NCI-H82 treated with DMSO at 0.1 percent for 48 hours (cell line): ENCODE measurements around the gene DUSP28.
"Not testable (repeated sequence)": the region's sequence is repeated elsewhere in the genome, so short reads cannot be mapped to it uniquely, and the experiment has no call there.

ENCODE experiments used
- DNase-seq: peaks from one replicate; lab custom pipeline; 2025; ENCODE audit not compliant: unreplicated experiment; lab: John Stamatoyannopoulos, UW

The DUSP28 gene, protein sequence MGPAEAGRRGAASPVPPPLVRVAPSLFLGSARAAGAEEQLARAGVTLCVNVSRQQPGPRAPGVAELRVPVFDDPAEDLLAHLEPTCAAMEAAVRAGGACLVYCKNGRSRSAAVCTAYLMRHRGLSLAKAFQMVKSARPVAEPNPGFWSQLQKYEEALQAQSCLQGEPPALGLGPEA

DNA sequence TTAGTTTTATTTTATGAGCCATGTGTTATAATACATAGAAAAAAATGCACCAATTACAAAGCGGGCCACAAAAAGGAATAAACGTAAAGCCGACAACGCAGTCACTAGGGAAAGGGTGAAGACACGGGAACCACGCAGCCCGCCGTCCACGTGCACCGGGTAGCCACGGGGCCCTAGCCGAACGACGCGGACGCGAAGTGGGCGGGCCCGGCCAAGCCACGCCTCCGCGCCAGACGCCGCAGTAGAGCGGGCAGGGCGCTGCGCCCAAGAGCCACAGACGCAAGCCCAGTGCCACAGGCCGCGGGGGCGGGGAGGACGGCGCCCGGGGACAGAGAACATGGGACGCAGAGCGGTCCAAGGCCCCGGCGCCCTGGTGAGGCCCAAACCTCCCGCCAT lies at the start of gene DUSP28:
TSS of gene DUSP28 (plus strand) at position 274 of the 396 bp plus-strand sequence. CDS start 328 bp downstream, outside the sequence.
- DNase-seq: peak; percentile 40

DNA sequence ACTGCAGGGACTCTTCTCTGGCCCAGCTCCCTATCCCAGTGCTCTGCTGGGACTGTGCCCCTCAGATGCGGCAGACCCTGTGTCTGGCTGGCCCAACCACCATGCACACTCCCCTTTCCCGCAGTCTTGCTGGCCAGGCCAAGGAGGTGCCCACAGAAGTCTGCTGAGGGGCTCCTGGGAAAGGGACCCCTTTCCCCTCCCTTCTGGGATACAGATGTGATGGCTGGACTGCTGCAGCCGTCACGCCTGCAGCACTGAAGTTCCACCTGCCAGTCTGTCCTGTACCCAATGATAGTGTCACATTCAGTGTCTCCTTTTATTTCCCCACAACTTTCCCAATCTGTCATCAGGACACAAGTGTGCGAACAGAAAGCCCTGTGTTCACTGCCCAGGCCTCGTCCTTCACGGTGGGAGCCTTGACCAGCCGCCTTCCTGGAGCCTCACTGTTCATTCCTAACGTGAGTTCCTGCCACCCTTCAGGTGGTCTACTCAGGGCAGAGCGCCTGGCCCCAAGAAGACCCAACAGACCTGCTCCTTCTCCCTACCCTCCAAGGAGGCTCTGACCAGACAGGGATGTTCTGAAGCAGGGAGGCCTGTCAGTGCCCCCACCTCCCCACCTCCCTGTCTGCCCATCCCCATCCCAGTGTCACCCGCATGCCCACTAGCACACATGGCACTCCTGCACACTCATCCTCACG lies 49.5 kb upstream of the DUSP28 start:
- DNase-seq: no peak

DNA sequence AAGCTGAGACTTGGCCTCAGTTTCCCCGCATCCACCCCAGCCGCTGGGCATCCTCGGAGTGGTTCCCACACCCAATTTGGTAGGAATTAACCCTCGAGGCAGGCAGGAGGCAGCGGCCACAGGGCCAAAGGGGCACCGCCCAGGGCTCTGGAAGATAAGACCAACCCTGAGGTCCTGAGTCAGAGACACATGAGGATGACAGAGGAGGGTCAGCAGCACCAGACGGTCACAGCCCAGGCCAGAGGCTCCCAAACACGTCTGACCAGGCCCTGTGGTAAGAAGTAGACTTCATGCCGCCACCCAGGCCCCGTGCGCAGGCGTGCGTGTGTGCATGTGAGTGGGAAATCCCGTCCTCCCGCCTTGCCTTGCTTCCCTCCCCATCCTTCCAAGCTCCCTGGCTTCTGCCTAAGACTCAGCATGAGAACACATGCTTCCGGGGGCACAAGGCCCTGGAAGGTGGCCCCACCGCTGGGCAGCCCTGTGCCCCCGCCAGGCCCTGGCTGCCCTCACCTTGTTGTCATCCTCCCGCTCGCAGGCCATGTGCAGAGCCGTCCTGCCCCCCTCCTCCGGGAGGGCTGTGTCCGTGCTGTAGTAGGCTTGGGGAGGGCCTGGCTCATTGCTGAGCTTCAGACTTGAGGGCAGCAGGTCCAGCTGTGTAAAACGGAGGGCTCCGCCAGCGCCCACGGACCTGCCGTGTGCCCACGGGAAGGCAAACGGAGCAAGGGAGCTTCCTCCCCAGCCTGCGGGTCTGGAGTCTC lies 48.6 kb upstream of the DUSP28 start:
- DNase-seq: no peak

DNA sequence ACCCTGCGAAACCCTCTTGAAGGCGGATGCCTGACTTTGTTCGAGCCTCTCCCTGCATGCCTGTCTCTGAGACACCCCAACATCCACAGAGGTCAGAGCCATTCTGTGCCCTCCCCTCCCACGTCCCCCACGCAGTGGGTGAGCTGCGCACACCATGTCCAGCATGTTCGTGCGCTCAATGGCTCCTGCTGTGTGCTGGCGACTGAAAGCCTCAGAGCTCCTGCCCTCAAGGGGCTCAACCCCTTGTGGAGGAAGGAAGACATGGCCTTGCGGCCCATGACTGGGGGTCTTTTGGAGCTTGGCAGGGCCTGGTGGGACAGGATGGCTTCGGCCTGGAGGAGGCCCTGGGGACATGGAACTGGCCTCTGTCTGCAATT lies 48.1 kb upstream of the DUSP28 start:
- DNase-seq: no peak

DNA sequence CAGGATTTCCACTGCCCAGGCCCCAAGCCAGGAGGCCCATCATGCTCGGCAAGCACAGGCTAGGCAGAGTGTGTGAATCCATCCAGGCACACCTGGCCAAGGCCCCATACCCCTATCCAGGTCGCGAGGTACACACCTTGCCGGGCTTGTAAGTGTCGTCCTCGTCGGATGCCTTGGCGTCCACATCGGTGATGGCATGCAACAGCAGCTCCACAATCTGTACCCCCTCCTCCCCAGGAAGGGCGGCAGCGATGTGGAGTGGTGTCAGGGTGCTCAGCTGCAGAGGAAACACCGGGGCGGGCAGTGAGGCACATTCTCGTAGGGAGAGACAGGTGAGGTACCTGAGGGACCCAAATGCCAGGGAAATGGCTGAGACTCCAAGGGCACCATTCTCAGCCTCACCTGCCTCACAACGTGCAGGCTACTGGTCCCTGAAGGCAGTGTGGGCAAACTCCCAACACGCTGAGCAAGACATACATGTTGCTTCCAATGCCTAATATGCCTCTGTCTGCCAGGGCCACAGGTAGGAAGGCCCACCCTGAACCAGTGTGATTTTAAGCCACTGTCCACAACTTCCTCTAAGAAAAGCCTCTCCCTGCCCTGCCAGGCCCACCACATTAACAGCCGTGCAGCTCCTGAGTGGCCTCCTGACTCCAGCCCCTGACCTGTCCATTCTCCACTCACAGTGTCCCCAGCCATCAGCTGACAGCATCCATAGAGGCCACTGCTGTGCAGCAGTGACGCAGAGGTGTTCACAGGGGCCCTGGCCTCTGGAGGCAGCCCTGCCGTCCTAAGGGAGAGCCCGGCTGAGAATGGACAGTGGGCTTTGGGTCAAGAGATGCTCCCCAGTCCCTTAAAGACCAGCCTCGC lies 47.3 kb upstream of the DUSP28 start:
- no peak for DNase-seq

DNA sequence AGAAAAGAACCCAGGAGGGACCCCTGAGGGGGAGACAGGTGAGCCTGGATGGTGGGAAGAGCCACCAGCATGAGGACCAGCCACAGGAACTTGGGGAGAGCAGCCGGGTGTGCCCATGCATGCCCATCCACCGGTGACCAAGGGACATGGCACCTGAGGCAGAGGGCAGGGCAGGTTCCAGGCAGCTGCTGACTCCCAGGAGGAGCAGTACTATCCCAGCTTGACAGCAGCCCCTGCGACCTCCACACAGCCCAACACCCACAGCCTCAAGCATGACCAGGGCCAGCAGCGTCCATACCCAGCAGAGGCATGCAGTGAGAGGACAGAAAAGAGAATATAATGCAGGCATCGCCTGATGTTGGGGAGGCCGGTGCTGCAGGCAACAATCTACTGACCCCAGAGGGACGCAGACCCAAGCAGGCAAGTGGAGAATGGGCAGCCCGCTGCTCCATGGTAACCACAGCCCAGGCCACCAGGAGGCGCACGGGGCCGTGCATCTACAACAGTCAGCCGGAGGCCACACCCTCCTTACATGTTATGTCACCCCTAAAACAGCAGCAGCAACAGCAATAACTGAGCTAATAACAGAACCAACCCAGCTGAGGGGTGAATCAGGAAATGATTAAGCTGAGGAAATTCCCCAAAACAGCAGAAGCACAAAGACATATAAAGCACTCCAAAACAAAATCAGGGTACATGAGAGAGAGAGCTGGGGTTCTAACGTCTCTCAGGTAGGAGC lies 46.4 kb upstream of the DUSP28 start:
- no peak for DNase-seq

DNA sequence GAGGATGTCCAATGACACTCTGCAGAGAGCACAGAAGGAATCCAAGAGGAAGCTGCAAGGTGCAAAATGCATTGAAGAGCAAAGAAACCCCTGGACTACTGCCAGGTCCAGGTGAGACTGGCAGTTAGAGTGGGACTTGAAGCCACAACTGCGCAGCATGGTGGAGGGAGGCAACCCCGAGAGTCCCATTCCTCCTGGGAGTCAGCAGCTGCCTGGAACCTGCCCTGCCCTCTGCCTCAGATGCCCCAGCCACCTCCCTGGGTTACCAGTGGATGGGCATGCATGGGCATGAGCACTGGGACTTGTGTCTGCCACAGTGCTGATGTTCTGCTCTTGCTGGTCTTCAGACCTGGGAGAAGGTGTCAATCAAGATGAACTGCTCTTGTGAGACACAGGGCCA lies 45.5 kb upstream of the DUSP28 start:
- no peak for DNase-seq

DNA sequence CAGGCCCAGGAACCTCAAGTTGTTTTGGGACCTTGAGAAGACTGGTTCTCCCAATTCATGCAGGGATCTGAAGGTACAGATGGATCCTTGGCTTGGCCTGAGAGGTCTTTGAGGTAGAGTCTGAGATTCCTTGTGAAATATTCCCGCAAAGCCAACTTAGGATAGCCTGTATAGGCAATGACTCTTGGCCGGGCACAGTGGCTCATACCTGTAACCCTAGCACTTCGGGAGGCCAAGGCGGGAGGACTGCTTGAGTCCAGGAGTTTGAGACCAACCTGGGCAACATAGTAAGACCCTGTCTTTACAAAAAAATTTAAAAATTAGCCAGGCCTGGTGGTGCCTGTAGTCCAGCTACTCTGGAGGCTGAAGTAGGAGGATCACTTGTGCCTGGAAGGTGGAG lies 42.8 kb upstream of the DUSP28 start:
- DNase-seq: no peak

DNA sequence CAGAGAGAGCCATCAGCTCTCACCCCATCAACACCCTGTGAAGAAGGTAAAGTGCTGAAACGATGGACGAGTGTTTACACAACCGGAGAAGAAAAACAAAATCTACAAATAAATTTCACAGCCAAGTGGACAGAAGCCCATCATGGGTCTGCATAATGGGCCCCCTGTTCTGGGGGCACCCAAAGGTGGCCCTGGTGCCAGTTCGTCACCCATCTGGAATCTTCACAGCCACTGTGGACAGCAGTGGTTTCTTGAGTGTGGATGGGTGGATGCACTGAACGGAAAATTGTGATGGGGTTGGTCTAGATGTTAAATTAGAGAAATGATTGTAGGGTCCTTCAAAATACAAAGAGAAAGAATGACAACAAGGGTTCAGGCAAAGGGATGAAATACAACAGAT lies 41.2 kb upstream of the DUSP28 start:
- DNase-seq: no peak

DNA sequence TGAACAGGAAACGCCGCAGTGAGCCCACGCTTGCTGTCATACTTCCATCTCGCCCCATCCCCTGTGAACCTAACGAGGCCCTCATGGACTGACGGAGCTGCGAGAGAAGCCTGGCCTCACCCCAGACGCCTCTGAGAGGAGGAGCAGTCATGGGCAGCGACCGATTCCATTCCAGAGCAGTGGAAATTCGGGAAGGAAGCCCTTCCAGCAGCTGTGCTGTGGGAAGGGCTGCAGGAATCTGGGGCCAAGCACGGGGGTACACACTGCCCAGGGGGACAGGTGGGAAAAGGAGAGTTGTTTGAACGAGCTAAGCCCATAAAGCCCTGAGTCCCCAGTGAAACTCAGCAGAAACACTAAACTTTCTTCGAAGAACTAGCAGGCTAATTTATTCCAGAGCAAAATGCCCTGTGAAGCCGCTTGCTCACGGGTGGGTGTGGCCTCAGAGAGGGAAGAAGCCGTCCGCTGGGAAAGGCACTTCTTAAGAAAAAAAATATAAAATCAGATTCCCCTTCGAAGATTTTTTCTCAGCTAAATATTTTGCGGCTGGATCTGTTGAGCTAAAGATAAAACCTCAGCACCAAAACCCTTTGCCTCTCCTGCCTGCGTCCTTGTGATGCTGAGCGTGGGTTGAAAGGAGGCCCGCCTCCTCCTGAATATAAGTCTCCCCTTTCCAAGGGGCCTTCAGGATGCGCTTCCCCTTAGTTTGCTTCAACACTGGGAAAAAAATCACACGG lies 40.6 kb upstream of the DUSP28 start:
- DNase-seq: no peak

DNA sequence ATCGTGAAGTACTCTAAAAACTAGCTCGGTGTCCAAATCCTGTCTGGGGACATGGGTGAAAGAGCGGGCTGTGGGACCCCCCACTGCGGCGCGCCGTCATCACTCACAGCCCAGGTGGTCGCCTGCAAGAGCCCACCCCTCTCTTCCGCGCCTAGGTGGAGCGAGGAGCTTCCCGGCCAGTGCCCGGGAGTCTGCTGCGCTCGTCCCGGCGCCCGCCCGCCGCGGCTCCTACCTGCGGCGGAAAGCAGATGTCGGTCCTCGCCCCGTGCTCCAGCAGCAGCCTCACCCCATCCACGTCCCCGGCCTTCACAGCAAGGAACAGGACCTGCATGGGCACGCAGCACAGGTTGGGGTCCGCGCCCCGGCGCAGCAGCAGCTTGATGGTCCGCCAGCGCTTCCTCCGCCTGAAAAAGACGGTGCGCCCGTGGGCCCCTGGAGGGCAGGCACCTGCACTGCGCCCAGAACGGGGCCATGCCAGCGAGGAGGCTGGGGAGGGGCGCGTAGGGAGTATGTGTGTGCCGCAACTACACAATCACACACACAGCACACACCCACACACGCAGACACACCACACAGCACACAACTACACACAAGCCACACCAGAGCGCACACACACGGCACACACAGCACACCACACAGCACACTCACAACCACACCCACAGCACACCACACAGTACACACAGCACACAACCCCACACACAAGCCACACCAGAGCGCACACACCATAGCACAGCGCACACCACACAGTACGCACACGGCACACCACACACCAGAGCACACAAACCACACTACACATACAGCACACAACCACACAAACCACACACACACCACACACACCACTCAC lies 39.8 kb upstream of the DUSP28 start:
- no peak for DNase-seq

DNA sequence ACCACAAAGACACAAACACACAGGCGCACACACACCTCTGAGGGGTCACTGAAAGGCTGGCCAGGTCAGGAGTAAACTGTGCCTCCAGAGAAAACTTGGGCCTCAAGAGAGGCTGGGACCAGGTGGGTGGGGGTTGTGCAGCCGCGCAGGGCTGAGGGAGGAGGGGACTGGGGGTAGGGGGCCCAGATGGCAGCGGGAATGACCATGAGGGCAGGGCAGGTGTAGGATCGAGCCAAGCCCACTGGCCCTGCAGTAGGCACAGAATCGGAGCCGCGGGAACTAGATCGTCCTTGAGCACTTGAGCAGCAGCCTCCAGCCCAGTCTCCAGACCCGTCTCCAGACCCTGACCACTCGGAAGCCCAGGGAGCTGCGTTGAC lies 39.2 kb upstream of the DUSP28 start:
- DNase-seq: no peak

DNA sequence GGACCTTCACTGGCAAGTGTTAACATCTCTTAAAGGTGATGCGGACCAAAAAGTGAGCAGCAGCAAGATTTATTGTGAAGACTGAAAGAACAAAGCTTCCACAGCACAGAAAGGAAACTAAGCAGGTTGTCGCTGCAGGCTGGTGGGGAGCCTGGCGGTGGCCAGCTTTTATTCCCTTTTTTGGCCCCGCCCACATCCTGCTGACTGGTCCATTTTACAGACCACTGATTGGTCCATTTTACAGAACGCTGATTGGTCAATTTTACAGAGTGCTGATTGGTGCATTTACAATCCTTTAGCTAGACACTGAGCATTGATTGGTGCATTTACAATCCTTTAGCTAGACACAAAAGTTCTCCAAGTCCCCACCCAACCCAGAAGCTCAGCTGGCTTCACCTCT lies 38.3 kb upstream of the DUSP28 start:
- not testable (repeated sequence) for DNase-seq

DNA sequence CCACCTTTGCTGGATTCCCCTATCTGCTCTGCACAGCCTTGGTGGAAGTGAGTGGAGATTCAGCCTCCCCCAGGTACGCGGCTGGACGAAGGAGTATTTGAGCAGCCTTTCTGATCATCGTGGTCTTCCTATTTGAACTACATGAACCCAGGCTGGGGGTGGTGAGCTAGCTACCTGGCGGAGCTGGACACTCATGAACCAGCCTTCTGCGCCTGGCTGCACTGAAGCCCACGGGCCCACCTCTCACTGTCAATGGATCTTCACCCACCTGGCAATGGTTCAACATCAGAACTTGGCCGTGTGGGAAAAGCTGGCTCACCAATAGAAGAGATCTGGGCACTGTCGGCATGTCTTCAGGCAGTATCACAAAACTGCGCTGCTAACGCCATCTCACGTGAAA lies 37.8 kb upstream of the DUSP28 start:
- DNase-seq: no peak

DNA sequence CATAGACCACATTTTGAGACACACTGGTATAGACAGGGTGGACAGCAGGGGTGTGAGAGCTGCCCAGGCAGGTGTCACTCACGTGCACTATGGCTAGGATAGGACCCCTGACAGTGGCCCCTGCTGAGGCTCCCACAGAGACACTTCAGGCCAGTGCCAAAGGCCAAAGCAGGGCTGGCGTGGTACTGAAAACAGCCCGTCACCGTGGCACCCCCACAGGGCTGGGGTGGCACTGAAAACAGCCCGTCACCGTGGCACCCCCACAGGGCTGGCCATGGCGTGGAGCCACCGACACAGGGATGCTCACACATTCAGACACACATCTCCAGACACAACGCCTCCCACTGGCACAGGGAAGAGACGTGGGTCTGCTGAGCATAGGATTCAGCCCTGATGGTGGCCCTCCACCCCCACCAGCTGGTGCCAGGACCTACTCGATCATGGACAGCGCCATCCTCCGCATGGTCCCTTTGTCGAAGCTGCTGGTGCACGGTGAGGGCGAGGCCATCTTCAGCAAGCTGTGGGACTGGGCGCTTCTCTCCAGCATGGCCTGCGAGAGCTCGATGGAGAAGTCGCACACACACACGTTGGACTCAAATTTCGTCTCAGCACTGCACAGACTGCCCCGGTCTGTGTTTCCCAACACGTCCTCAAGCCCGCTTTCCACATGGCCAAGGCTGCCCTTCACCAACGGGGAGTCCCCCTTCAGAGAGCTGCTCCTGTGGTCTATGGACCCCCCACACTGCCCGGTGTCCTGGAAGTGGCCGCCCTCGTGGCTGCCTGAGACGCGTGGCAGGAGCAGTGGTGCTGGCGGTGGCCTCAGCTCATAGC lies 36.5 kb upstream of the DUSP28 start:
- DNase-seq: no peak

DNA sequence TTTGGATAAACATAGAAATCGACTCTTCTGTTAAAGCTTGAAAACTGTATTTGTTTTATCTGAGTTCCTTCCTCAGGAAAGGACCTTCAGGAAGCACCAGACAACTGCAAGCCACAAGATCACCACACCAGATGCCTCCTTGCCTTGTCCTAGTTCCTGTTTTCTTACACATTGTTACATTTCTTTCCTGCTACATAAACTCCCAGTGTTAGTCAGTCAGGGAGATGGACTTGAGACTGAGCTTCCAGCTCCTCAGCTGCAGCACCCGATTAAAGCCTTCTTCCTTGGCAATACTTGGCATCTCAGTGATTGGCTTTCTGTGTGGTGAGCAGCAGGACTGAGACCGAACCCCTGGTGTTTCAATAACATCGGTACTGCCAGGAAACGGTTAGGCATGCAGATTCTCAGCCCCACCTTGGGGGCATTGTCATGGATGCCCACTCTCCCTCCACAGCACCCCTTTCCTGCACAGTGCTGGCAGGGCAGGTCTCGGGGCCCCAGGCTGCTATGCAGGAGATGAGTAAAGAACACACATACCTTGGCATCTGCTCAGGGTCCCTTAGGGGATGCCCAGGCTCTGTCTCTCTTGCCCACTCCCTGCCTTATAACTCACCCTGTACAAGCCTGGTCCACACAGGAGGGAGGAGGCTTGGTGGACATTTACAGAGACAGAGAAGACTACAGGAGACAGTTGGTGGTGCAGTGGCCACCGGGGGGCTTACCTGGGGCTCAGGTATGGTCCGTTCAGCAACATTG lies 35.0 kb upstream of the DUSP28 start:
- no peak for DNase-seq

DNA sequence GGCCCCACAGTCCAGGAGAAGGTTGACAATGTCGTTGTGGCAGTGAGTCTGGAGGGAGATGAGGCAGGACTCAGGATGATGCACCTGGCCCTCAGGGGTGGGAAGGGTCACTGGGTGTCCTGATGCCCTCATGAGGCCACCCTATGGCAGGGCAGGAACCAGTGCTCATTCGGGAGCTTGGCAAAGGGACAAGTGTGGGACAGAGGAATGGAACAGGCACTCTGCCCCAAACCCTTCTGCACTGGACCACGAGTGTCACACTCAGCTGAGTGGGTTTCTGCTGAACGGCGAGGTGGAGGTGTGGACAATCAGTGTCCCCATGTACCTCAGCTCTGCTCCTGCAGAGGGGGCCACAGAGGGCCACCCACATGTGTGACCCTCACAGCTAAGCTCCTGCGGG lies 34.4 kb upstream of the DUSP28 start:
- no peak for DNase-seq

DNA sequence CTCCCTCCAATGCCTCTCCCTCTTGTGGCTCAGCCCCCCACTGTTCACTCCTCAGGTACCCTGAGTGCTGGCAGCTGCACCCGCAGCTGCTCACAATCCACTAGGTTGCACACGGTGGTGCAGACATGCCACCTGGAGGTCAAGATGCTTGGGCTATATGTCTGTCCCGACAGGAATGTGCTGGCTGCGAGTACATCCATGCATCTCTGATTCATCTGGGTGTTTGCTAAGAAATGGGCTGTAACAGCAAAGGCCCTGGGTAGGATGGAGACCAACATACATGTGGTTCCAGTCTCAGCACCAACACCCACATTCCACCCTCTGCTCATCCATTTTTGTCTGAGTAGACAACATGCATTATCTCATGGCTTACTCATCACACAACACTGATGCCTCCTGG lies 33.6 kb upstream of the DUSP28 start:
- DNase-seq: no peak
